CD1c-positive myeloid dendritic cell (primary cell): ENCODE measurements around the gene FADS2.

ENCODE experiments used
- DNase-seq: peaks from one replicate; pipeline ENCODE4 v3.0.0-alpha.2; 2016; ENCODE audit errors: extremely low spot score

The FADS2 gene

GRCh38 chr11:61905801-61906521 is 77.9 kb downstream of the FADS2 start:
- DNase-seq, result no peak

GRCh38 chr11:61906522-61906909 is 78.4 kb downstream of the FADS2 start:
- DNase-seq, result no peak

DNA sequence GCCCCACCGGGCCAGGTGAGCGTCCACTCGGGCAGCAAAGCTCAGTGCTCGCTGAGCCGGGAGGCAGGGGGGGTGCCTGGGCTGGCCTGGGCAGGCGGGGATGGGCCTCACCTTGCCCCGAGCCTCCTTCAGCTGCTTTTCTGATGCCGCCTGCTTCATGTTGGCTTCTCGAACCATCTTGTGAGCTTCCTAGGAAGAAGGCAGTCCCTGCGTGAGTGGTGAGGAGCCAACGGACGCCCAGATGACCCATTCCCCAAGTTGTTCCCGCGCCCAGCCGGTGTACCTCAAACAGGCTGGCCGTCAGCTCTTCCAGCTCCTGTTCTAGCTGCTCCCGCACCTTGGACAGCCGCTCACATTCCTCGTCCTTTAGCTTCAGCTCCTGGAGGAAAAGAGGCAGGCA is 79.2 kb downstream of the FADS2 start:
- DNase-seq, result no peak

- no peak for DNase-seq
Observed at GRCh38 chr11:61907871-61908729, 80.0 kb downstream of the FADS2 start.

DNA sequence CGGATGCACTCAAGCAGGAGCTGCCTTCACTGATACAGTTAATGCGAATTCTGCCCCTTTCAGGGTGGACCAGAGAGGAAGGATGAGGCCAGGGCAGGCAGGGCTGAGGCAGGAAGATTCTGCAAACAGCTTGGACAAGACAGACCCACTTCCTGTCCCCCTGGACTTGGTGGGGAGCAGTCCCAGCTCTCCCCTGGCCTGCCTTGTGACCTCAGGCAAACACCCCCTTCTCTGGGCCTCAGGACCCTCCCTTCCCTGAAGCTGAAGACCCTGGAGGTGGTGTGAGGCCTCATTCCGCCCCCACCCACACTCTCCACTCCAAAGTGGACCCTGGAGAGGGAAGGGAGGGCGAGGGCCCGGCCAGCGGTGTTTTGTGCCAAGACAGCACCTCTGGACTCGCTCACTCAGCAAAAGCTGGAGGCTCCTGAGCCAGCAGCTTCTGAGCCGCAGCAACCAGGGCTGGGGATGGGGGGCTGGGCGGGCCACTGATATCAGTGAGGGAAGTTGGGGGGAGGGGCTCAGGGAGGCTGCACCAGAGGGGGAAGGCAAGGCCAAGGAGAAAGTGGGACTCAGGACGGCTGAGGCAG is 80.7 kb downstream of the FADS2 start:
- DNase-seq, result no peak

DNA sequence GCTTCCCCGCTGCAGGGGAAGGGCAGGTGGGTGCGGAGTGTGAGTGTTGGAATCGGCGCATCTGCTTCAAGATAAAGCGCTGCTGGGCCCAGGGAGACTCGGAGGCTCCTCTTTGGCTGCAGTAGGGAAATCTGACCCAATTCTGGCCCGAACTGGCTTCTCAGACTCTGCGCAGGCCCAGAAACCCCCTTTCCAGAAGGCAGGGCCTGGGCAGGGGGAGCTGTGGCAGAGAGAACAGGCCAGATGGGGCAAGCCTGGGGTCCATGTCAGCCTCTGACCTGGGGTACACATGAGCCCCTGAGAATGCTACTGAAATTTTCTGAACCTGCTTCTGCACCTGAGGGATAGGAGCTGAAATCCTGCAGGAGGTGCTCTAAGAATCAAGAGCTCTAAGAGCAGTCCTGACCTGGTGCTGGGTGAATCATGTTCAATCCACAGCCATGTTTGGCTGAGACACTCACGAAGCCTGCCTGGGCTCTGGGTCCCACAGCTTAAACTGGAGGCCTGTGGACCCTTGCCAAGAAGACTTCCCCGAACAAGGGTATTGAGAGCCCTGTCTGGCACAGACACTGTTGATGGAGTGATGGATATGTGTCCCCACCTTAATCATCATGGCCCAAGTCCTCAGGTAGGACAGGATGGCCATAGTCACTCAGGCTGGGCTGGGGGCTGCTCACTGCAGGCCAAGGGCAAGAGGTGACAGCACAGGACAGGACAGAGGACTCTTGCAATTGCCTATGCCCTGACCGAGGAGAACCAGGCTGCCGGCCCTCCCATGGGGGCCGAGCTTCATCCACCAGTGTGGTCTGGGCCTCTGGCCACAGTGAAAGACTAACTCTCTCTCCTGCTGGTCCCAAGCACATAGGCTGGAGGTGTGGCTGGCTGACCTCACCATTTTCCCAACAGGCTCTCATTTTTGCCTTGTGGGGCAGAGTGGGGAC is 82.4 kb downstream of the FADS2 start:
- DNase-seq, result no peak

GRCh38 chr11:61911128-61911700 is 83.1 kb downstream of the FADS2 start:
- DNase-seq, result no peak

- DNase-seq, result peak; percentile 22
Observed at GRCh38 chr11:61911701-61912529, 83.8 kb downstream of the FADS2 start.

DNA sequence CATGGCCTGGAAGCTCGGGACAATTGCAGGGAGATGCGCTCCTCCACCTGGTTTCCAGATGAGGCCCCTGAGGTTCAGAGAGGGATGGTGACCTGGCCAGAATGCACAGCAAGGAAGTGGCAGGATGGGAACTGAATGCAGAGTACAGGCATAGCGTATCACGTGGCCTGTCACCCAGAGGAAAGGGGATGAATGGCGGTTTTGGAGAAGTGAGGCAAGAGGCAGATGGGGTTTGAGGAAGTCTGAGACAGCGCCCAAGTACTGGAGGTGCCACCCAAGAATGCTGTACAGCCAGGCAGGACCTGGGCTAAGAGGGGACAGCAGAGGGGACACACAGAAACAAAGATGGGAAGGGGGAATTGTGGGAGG is 84.4 kb downstream of the FADS2 start:
- peak; percentile 88 for DNase-seq

- peak; percentile 36 for DNase-seq
Observed at GRCh38 chr11:61912991-61913698, 85.0 kb downstream of the FADS2 start.

- no peak for DNase-seq
Observed at GRCh38 chr11:61913699-61914395, 85.7 kb downstream of the FADS2 start.

DNA sequence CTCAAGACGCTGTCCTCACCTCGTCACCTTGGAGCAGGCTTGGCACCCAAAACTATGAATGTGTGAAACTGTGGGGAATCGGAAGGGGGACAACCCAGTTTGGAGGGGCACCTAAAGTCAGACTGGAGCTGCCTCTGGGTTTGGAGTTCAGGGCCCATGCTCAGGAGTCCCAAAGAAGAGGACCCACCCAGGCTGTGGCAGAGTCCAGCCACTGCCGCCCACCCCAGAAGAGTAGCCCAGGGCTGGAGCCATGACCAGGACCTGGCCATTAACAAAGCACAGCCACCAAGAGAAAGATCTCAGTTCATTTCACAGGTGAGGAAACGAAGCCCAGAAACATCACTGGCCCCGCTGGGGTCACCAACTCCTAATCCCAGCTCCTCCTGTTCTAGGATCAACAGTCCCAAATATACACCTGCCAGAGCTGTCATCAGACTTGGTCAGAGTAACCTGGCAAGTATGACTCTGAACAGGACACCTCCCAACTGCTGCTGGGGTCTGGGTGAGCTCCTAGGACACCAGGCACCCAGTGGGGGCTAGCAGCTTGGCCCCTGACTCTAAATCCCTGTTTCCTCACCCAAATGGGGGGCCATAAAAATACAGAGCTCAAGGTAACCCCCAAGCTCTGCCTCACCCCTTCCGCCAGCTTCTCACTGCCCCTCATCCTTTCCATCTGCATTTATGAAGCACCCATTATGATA is 86.5 kb downstream of the FADS2 start:
- DNase-seq, result no peak

- no peak for DNase-seq
Observed at GRCh38 chr11:61916737-61917333, 88.7 kb downstream of the FADS2 start.
